ENCODE data around the gene CLCN3. TPM values are rescaled to one million over a fixed set of nuclear protein-coding genes. Genes with fewer than 3 reads are reported as not detected.

The CLCN3 gene
- total RNA-seq, 1 donor from 2014 or later = 54.1 TPM

- H3K4me1 ChIP-seq = no peaks in the 10 kb centered on the region
- no peaks in the 10 kb centered on the region for H3K27me3 ChIP-seq (ENCODE audit: low read depth)
- DNase-seq = no peak
- TF ChIP-seq CTCF (IDR thresholded peaks at IDR 0.05; ENCODE audit: borderline replicate concordance) = no peak
- no peak overlapping the region for H3K4me3 ChIP-seq
- no peaks in the 10 kb centered on the region for H3K9me3 ChIP-seq (replicated peaks)
- intact Hi-C loops (cut with micrococcal nuclease) = no loop called here
- H3K27ac ChIP-seq (replicated peaks) = no peak overlapping the region
- H3K36me3 ChIP-seq = peaks cover 55% of the 10 kb centered on the region
These were observed 69.3 kb downstream of the CLCN3 start for GRCh38 chr4:169689681-169690080.

- intact Hi-C loops (cut with micrococcal nuclease) = no loop called here
- TF ChIP-seq CTCF (IDR thresholded peaks at IDR 0.05; ENCODE audit: borderline replicate concordance) = no peak
- H3K4me1 ChIP-seq = no peaks in the 10 kb centered on the region
- DNase-seq = no peak
- H3K4me3 ChIP-seq = no peak overlapping the region
- H3K36me3 ChIP-seq = peaks cover 64% of the 10 kb centered on the region
- H3K27ac ChIP-seq (replicated peaks) = no peak overlapping the region
- no peaks in the 10 kb centered on the region for H3K27me3 ChIP-seq (ENCODE audit: low read depth)
- H3K9me3 ChIP-seq (replicated peaks) = no peaks in the 10 kb centered on the region
These were observed 70.4 kb downstream of the CLCN3 start for GRCh38 chr4:169690787-169691186.

GRCh38 chr4:169698331-169698730 lies 78.0 kb downstream of the CLCN3 start:
- peaks cover 82% of the 10 kb centered on the region for H3K36me3 ChIP-seq

GRCh38 chr4:169707958-169708643 lies 87.7 kb downstream of the CLCN3 start:
- intact Hi-C loops (cut with micrococcal nuclease) = no loop called here
- Histone ChIP-seq H3K4me1 (peaks cover 28% of the 10 kb centered on the region), H3K9me3 (replicated peaks) (no peaks in the 10 kb centered on the region), H3K27ac (replicated peaks) (peak overlapping the region; percentile 22), H3K4me3 (no peak overlapping the region), H3K27me3 (ENCODE audit: low read depth) (no peaks in the 10 kb centered on the region), H3K36me3 (peaks cover 30% of the 10 kb centered on the region)
- TF ChIP-seq CTCF (IDR thresholded peaks at IDR 0.05; ENCODE audit: borderline replicate concordance) = no peak
- DNase-seq = no peak

More at GRCh38 chr4:169698331-169698730, 78.0 kb downstream of the CLCN3 start:
- H3K4me1 ChIP-seq = no peaks in the 10 kb centered on the region
- H3K27me3 ChIP-seq (ENCODE audit: low read depth) = no peaks in the 10 kb centered on the region
- intact Hi-C loops (cut with micrococcal nuclease) = no loop called here
- no peaks in the 10 kb centered on the region for H3K9me3 ChIP-seq (replicated peaks)
- no peak overlapping the region for H3K4me3 ChIP-seq
- TF ChIP-seq CTCF (IDR thresholded peaks at IDR 0.05; ENCODE audit: borderline replicate concordance) = no peak
- no peak overlapping the region for H3K27ac ChIP-seq (replicated peaks)
- DNase-seq = no peak

- Histone ChIP-seq H3K36me3 (peaks cover 47% of the 10 kb centered on the region), H3K4me1 (no peaks in the 10 kb centered on the region), H3K4me3 (no peak overlapping the region), H3K9me3 (replicated peaks) (no peaks in the 10 kb centered on the region), H3K27me3 (ENCODE audit: low read depth) (no peaks in the 10 kb centered on the region), H3K27ac (replicated peaks) (no peak overlapping the region)
- intact Hi-C loops (cut with micrococcal nuclease) = no loop called here
- TF ChIP-seq CTCF (IDR thresholded peaks at IDR 0.05; ENCODE audit: borderline replicate concordance) = no peak
- no peak for DNase-seq
These were observed 95.4 kb downstream of the CLCN3 start for GRCh38 chr4:169715826-169716225.
